ENCODE data around the gene SLC44A2.
"Not testable (repeated sequence)": the region's sequence is repeated elsewhere in the genome, so short reads cannot be mapped to it uniquely, and the experiment has no call there.

SLC44A2 gene

DNA sequence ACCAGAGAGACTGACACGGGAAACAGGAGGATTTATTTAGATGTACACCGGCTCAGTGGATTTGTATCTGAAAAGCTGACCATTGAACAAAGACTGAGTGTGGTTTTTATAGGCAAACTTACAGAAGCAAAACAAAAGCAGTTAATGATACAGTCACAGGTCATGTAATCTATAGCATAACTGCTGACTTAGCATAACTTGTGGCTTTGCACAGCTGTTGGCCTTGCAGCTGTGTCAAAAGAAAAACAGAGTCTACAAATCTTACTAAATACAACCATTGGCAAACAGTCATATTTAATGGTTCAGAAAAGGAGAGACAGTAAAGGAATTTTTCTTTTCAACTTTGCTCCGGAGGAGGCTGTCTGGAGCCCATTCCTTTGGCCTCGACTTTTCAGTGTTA, 26.5 kb downstream of the SLC44A2 start:
- DNase-seq (ENCODE audit: low spot score), result no peak

DNA sequence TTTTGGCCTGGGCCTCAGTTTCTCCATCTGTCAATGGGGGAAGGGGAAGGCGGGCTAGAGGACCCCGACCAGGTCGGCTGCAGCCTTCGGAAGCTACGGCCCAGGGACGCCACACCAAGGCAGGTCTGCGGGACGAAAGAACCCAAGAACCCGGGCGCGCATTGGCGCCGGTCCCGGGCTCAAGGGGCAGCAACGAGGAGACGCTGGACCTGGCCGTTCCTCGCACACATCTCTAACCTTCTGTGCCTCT, 28.1 kb downstream of the SLC44A2 start:
- no peak for DNase-seq (ENCODE audit: low spot score)

DNA sequence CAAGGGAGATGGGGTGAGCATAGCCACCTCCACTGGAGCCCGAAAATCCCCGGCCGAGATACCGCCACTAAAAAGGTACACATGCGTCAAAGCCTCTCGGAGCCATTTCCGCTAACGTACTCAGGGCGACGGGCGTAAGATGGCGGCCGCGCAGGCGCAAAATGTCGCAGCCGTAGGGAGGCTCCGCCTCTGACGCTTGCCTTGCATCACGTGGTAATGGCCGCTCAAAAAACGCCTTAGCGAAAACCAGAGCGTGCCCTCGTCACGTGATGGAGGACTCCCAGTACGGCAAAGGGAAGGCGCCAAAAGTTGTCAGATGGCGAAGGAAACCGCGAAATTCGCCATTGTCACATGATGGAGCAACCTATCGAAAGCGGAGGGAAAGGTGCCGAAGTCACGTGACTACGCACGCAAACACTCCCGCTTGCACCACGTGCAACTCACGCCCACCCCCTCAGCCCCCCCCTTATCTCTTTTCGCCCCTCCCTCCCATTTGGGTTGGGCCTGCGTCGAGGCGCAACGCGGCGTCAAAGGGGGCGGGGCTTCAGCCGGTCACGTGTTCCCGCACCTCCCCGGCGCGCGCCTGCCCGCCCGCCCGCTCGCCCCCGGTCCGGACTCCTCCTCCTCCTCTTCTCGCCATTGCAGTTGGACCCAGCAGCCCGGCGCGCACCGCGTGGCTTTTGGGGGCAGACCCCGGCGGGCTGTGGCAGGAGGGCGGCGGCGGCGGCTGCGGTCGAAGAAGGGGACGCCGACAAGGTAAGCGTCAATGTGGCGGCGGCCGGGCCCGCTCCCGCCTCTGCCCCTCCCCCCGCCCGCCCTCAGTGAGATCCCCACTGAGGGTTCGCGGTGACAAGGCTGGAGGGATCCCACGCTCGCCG, 28.6 kb downstream of the SLC44A2 start, which contains the start of gene ILF3:
Gene ILF3, plus strand, starts transcription at position 615 of the 878 bp plus-strand sequence. CDS start 16,260 bp downstream, outside the sequence.
- peak; percentile 95 for DNase-seq (ENCODE audit: low spot score)

DNA sequence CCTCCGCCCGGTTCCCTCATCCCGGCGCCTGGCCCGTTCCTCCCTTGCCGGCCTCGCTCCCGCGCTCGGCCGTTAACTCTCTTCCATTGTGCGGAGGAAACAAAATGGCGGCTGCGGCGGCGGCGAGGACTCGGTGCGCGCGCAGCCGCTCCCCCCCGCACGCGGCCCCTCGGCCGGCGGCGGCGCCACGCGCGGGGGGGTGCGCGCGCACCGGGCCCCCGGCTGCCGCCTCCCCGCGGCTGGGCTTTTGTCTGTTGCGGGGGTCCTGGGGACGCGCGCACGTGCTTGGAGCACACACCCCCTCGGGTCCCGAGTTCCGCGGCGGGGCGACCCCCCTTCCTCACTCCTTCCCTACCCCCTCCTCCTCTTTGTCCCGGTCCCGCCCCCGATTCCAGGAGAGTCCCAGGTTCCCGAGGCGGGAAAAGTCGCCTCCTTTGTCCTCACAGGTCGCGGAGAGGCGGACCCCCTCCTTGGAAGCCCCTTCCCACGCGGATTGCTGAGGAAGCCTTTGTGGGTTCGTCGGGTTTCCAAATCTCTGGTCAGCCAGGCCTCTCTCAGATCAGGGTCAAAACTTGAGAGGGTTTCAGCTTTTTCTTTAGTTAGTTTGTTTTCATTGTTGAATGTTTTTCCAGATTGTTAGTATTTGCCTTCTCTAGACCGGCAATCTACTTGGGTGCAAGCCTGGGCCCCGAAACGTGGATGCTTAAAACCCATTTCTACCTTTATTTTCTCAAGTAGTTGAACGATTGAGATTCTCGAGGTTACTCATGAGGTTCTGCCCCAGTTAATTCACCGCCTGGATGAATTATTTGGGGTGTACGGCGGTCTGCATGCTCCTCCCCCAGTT, 29.5 kb downstream of the SLC44A2 start:
- peak; percentile 95 for DNase-seq (ENCODE audit: low spot score)

DNA sequence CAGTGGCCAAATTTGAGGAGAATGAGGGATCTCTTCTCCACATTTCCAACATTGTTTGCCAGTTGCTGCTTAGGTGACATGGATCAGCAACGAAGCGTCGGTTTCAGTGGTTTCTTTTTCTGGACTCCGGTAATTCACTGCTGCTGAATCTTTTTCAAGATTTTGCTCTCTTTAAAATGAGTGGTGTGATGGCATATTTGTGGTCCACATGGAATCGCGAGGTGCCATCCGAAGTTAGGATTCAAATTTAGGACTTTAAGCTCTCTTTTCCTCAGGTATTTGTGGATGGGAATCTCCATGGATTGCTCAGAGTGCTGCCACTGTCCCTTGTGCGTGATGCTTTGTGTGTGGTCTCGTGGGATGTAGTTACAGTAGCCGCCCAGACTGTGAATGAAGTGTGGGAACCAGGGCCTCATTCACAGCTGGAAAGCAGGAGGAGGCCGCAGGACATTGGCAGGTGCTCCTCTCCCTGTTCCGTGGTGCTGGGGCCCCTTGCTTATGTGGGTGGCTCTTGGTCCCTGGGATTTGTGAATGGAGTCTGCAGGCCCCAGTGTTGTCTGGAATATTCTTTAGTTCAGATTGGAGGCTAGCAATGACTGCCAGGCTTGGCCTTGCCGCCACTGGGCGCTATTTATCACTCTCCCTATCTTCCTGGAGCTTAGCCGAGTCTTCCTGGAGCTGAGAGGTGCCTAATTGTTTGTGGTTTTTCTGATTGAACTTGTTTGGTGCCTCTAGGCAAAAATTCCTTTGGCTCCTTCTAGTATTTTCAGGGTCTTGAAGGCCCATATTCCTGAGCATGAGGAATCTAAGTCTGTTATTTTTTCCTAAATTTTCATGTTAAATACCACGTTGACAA, 30.3 kb downstream of the SLC44A2 start:
- no peak for DNase-seq (ENCODE audit: low spot score)

DNA sequence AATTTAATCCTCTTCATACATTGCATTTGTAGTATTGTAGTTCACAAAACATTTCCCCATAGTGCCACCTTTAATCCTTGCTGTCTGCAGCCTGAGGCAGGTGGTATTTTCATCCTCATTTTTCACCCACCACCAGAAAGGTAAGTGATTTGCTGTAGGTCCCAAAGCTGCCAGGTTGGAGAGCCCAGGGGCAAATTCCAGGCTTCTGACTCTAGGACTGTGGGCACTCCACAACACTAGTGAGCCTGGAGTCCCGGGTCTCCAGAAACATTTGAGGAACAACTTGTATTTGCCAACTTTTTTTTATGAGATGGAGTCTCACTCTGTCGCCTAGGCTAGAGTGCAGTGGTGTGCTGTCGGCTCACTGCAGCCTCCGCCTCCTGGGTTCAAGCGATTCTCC, 35.0 kb downstream of the SLC44A2 start:
- no peak for DNase-seq (ENCODE audit: low spot score)

DNA sequence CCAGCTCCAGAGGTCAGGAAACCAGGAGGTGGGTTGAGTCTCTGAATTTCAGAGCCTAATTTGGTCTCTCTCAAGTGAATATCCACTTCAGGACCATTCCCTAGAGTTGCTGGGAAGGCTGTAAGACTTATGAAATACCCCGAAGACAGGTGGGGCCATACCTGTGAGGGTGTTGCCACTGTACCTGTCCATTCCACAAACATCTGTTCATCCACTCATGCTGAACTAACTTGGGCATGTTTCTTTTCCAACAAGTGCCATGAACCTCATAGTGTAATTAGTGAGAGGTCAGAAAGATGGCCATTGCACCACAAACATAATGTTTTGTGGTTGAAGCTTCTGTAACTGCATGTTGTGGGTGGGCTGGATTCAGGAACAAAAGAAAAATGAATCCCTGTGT, 36.6 kb downstream of the SLC44A2 start:
- DNase-seq (ENCODE audit: low spot score), result no peak

DNA sequence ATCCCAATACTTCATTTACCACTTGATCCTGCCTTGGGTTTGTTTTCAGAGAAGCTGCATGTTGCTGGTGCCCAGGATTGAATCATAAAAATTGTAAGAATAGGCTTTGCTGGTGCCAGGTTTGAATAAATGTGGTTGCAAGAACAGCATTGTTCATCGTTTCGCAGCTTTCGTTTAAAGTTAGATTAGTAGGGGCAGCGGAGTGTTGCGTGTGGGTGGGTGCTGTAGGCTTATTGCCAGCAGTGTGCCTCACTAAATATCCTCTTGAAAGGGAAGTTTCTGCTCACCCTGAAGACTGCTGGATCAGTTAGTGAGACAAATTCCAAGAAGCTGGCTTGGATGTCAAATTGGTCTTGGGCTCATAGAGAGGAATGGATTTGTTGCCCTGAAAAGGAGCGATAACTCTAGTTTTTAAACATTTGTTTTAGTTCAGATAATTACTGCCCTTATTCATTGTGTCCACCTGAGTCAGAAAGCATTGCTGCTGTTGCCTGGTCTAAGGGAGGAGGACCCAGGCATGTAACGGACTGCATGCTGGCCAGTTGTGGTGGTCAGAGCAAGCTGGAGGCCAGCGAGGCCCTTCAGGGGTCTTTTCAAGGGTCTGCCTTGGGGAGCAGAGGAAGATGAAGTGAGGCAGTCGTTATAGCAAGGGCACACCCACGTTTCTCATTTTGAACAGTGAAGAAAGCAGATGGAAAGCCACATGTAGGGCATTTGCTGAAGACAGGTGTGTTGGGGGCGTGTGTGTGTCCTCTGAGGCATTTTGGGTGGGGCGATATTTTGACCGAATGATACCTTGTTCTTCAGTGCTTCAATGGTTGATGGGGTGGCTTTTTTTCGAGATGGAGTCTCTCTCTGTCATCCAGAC, 37.3 kb downstream of the SLC44A2 start:
- no peak for DNase-seq (ENCODE audit: low spot score)

DNA sequence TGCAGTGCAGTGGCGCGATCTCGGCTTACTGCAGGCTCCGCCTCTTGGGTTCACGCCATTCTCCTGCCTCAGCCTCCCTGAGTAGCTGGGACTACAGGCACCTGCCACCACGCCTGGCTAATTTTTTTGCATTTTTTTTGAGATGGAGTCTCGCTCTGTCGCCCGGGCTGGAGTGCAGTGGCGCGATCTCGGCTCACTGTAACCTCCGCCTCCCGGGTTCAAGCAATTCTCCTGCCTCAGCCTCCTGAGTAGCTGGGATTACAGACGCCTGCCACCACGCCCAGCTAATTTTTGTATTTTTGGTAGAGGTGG, 37.9 kb downstream of the SLC44A2 start:
- not testable (repeated sequence) for DNase-seq (ENCODE audit: low spot score)

DNA sequence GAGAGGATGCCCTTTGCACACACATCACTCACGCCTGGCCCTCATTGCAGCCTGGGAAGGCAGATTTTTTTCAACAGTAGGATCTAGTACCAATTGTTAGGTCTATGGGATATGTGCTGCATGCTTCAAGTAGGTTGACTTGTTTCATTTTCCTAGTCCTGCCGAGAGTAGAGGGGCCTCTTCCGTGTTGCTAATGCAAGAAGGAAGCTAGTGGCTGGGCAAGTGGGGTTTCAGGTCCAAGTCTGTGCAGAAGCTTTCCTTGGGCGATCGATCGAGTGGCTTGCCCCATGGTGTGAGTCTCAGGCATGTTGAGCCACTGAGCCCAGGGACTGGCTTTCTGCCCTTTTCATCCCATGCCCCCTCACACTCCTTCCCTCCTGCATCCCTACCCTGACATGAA, 42.5 kb downstream of the SLC44A2 start:
- no peak for DNase-seq (ENCODE audit: low spot score)

DNA sequence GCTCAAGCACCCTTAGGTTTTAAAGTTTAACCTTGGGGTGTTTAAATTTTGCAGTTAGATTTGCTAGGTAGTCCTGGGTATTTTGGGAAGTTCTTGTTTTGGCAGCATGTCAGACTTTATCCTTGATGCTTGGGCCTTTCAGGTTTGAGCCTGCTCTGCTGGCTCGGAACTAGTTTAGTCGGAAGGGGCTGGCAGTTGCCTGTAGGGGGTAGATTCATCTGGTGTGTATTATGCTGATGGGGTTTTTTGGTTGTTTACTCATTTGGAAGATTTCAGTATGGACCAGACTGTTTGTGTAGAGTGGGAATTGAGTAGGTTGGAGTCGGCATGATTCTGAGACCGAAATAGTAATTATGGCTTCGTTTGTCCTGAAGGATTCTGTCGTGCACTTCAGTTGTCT, 43.9 kb downstream of the SLC44A2 start:
- DNase-seq (ENCODE audit: low spot score), result no peak

DNA sequence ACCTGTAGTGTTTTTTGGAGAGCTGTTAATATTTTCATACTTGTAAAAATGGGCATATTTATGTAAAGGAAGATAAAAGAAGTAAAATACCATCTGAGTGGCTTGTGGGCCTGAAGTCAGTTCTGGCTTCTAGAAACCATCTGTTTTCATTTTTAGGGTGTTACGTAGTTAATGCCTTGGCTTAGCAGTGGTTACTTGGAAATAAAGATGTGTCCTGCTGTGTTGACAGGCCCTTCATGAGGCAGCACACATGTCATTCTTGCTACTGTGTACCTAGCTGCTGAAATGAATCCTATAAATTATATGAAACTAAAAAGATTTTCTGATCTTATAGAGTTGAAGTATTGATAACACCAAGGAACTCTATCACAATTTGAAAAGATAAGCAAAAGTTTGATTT, 44.8 kb downstream of the SLC44A2 start:
- no peak for DNase-seq (ENCODE audit: low spot score)

DNA sequence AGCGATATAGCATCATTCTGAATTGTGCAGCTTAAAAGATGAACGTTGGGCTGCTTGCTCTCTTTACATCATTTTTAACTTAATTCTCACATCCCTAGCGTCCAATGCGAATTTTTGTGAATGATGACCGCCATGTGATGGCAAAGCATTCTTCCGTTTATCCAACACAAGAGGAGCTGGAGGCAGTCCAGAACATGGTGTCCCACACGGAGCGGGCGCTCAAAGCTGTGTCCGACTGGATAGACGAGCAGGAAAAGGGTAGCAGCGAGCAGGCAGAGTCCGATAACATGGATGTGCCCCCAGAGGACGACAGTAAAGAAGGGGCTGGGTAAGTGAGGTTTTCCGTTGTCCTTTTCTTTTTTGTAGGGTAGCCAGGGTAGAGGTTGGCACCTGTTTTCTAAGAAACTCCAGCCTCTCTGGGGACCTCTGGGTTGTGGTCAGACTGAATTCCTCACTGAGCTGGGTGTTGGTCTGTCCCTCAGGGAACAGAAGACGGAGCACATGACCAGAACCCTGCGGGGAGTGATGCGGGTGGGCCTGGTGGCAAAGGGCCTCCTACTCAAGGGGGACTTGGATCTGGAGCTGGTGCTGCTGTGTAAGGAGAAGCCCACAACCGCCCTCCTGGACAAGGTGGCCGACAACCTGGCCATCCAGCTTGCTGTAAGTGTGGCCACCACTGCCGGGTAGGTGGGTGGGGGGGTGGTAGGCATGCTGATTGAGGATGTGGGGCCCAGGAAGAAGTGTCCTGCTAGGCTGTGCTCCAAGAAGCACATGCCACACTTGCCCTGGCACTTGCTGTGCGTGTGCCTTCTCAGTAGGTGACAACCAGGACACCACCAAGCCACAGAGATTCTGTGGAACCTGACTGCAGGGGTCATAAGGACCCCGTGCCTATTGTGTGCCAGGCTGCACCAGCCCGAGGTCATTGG, 45.8 kb downstream of the SLC44A2 start:
- DNase-seq (ENCODE audit: low spot score), result peak; percentile 12

DNA sequence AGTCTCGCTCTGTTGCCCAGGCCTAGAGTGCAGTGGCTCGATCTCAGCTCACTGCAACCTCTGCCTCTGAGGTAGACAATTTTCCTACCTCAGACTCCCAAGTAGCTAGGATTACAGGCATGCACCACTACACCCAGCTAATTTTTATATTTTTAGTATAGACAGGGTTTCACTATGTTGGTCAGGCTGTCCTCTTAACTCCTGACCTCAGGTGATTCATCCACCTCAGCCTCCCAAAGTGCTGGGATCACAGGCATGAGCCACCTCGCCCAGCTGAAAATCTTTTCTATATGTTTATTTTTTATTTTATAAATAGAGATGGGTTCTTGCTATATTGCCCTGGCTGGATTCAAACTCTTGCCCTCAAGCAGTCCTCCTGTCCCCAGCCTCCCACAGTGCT, 46.6 kb downstream of the SLC44A2 start:
- not testable (repeated sequence) for DNase-seq (ENCODE audit: low spot score)

DNA sequence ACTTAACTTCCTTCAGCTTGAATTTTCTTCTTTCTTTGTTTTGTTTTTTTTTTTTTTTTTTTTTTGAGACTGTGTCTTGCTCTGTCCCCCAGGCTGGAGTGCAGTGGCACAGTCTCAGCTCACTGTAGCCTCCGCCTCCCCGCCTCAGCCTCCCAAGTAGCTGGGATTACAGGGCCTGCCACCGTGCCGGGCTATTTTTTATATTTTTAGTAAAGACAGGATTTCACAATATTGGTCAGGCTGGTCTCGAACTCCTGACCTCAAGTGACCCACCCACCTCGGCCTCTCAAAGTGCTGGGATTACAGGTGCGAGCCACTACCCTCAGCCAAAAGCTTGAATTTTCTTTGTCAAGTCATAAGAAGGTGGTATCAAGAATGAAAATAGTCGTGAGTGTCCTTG, 49.9 kb downstream of the SLC44A2 start:
- not testable (repeated sequence) for DNase-seq (ENCODE audit: low spot score)

DNA sequence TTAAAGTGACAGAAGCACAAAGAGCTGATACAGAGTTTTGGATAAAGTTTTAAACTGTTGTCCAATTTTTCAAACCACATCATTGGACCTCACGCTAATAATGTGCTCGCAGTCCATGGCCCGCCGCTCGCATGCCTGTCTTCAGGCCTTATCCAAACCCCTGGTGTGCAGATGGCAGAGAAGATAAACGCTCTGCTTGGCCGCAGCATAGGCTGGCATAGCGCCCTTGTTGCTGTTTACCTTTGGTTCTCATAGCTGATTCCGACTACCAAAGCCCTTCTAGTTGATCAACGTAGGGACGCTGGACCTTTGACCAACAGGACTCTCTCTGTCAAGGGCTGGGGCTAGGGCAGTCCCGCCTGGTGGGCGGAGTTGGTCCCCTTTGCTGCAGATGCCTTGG, 52.4 kb downstream of the SLC44A2 start:
- peak; percentile 34 for DNase-seq (ENCODE audit: low spot score)

DNA sequence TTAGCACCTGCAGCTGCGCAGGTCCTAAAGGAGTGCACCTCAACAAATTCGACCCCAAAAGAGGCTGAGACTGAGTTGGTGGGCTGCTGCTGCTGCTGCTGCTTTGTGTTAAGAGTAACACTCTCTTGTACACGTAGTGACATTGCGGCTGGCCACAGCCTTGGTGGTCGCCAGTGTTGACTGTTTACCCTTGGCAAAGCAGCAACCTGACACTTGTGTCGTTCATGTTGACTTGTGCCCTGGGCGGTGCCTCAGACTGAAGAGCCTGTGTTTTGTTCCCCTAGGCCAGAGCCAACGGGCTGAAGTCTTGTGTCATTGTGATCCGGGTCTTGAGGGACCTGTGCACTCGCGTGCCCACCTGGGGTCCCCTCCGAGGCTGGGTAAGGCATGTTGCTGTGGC, 53.5 kb downstream of the SLC44A2 start:
- peak; percentile 15 for DNase-seq (ENCODE audit: low spot score)

DNA sequence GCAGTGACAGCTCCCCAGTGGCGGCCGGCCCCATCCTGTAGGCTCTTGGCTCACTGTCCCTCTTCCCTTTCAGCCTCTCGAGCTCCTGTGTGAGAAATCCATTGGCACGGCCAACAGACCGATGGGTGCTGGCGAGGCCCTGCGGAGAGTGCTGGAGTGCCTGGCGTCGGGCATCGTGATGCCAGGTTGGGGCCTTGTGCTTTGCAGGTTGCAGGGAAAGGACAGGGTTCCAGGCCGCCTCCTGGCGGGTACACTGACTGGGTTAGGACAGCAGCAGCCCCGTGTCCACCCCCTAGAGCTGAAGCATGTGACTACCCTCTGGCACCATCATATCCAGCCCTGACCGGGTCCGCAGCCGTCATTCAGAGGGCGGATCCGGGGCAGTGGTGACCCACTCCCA, 54.4 kb downstream of the SLC44A2 start:
- DNase-seq (ENCODE audit: low spot score), result peak; percentile 22

DNA sequence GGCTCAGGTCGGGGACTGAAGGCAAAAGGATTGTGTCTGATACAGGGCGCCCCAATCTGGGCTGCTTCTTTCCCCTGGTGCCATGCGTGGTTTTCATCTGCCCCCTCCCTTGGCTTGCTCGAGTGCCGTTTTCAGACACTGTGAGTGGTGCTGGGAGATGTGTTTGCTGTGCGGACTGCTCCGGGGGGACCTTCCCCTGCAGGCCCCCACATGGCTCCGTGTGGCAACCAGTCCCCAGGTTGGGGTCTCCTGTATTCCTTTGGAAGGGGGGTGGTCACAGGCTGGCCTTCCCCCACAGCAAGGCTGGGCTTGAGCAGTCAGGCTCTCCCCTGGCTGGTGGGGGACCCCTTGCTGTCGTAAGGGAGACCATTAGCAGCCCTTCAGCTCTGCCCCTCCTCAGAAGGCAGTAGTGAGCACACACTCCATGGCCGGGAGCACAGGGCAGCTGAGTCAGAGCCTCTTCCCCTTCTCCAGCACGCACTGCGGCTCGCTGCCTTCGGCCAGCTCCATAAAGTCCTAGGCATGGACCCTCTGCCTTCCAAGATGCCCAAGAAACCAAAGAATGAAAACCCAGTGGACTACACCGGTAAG, 55.3 kb downstream of the SLC44A2 start:
- DNase-seq (ENCODE audit: low spot score), result peak; percentile 17

DNA sequence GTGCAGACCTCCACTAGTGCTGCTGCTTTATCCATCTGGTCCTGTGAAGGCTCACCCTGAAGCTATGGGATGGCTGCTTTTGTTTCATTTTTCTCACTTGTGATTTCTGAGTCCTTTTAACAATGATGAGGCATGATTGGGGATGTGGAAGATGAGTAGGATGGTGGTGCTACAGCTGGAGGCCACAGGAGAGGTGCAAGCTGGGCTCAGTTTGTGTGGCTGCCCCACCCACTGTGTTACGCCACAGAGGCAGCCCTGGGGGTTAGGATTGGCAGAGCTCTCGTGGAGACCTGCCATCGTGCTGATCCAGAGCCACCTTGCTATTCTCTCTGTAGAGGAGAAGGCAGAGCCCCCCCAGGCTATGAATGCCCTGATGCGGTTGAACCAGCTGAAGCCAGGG, 56.3 kb downstream of the SLC44A2 start:
- peak; percentile 17 for DNase-seq (ENCODE audit: low spot score)

Data from D341Med (cell line).